ENCODE results near the gene DPYD.

Gene DPYD

GRCh38 chr1:97691325-97691724, 229.5 kb downstream of the DPYD start:
- no peak for DNase-seq (ENCODE audit: low spot score)

- no peak for DNase-seq (ENCODE audit: low spot score)
Observed at GRCh38 chr1:97685360-97685759, 235.5 kb downstream of the DPYD start.

GRCh38 chr1:97680894-97681293, 239.9 kb downstream of the DPYD start:
- no peak for DNase-seq (ENCODE audit: low spot score)

- no peak for DNase-seq (ENCODE audit: low spot score)
Observed at GRCh38 chr1:97680470-97680869, 240.4 kb downstream of the DPYD start.

- DNase-seq (ENCODE audit: low spot score): no peak
Observed at GRCh38 chr1:97677702-97678101, 243.1 kb downstream of the DPYD start.

- no peak for DNase-seq (ENCODE audit: low spot score)
Observed at GRCh38 chr1:97674517-97674916, 246.3 kb downstream of the DPYD start.

- DNase-seq (ENCODE audit: low spot score): no peak
Observed at GRCh38 chr1:97668945-97669344, 251.9 kb downstream of the DPYD start.

- no peak for DNase-seq (ENCODE audit: low spot score)
Observed at GRCh38 chr1:97660431-97661105, 260.3 kb downstream of the DPYD start.

GRCh38 chr1:97654876-97655585, 265.8 kb downstream of the DPYD start:
- no peak for DNase-seq (ENCODE audit: low spot score)

- no peak for DNase-seq (ENCODE audit: low spot score)
Observed at GRCh38 chr1:97651250-97651649, 269.6 kb downstream of the DPYD start.

- no peak for DNase-seq (ENCODE audit: low spot score)
Observed at GRCh38 chr1:97649591-97649990, 271.2 kb downstream of the DPYD start.

- no peak for DNase-seq (ENCODE audit: low spot score)
Observed at GRCh38 chr1:97647776-97648175, 273.1 kb downstream of the DPYD start.

- no peak for DNase-seq (ENCODE audit: low spot score)
Observed at GRCh38 chr1:97646071-97646470, 274.8 kb downstream of the DPYD start.

GRCh38 chr1:97640677-97641076, 280.2 kb downstream of the DPYD start:
- no peak for DNase-seq (ENCODE audit: low spot score)

- no peak for DNase-seq (ENCODE audit: low spot score)
Observed at GRCh38 chr1:97636941-97637340, 283.9 kb downstream of the DPYD start.

GRCh38 chr1:97634758-97635157, 286.1 kb downstream of the DPYD start:
- no peak for DNase-seq (ENCODE audit: low spot score)

- no peak for DNase-seq (ENCODE audit: low spot score)
Observed at GRCh38 chr1:97632776-97633175, 288.1 kb downstream of the DPYD start.

- no peak for DNase-seq (ENCODE audit: low spot score)
Observed at GRCh38 chr1:97632075-97632474, 288.8 kb downstream of the DPYD start.

GRCh38 chr1:97630948-97631347, 289.9 kb downstream of the DPYD start:
- peak; percentile 16 for DNase-seq (ENCODE audit: low spot score)

- DNase-seq (ENCODE audit: low spot score): no peak
Observed at GRCh38 chr1:97630281-97630680, 290.6 kb downstream of the DPYD start.

GRCh38 chr1:97623220-97623619, 297.6 kb downstream of the DPYD start:
- DNase-seq (ENCODE audit: low spot score): no peak

- no peak for DNase-seq (ENCODE audit: low spot score)
Observed at GRCh38 chr1:97621955-97622354, 298.9 kb downstream of the DPYD start.

GRCh38 chr1:97619706-97620105, 301.1 kb downstream of the DPYD start:
- DNase-seq (ENCODE audit: low spot score): no peak

GRCh38 chr1:97610748-97611147, 310.1 kb downstream of the DPYD start:
- DNase-seq (ENCODE audit: low spot score): no peak

Measured in kidney capillary endothelial cell (primary cell).